NCI-H526 (cell line): ENCODE results near the gene FPR2.
"Not testable (repeated sequence)": the region's sequence is repeated elsewhere in the genome, so short reads cannot be mapped to it uniquely, and the experiment has no call there.

Source experiments
- DNase-seq, 2 experiments: peaks; one replicate each; lab custom pipeline; 2025; lab: John Stamatoyannopoulos, UW

The FPR2 gene

DNA sequence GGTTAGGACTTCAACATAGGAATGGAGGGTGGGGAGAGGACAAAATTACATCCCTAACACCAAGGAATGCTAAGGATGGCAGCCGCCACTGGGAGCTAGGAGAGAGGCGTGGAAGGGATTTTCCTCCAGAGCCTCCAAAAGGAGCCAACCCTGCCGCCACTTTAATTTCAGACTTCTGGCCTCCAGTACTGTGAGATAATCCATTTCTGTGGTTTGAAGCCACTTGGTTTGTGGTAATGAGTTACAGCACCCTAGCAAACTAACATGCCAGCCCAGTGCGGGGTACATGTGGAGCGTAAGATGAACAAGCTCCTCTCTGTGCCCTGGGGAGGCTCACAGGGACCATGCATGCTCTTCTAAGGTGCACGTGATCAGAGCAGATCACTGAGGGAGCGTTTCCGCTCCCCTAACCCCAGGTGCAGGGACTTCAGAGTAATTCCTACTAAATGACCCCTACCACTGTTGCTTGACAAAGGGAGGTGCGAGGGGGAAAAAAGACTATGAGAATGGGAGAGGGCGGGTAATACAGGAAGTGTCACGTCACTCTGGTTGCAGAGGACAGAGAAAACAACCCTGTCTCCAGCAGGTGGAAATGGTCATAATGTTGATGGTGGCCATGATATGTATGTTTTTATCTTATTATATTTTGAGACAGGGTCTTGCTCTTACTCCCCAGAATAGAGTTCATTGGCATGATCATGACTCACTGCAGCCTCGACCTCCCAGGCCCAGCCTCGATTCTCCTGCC is 21.3 kb upstream of the FPR2 start:
- DNase-seq = no peak

DNA sequence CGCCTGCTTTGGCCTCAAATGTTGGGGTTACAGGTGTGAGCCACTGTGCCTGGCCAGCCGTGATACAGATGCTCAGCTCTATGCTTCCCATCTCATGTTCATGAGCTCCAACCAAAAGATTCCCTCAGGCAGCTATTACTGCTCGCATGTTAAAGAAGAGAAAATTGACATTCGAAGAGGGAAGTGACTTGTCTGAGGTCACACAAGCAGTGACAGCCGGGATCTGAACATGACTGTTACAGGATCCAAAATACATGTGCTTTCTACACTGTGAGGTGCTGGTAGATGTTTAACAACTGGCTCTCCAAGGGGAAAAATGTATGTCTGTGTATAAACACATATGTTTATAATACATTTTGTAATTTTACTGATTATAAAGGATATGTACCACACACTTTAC is 20.6 kb upstream of the FPR2 start:
- no peak for DNase-seq

DNA sequence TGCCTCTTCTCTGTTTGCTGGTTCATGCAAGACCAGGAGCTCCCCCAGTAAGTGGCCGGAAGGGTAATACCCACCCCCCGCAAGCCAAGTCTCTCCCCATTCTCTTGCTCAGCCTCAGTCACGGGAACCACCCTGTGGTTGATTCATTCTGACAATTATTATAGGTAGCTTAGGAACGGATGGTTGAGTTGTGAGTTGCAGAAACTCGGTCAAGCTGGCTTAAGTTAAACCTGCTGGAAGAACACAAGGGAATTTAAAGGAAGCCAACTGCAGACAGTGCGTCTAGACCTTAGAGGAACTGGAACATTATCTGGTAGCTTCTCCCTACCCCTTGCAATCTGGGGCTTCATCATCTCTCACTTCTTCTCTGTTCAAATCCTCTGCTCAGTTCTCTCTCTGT is 18.2 kb upstream of the FPR2 start:
- no peak for DNase-seq

DNA sequence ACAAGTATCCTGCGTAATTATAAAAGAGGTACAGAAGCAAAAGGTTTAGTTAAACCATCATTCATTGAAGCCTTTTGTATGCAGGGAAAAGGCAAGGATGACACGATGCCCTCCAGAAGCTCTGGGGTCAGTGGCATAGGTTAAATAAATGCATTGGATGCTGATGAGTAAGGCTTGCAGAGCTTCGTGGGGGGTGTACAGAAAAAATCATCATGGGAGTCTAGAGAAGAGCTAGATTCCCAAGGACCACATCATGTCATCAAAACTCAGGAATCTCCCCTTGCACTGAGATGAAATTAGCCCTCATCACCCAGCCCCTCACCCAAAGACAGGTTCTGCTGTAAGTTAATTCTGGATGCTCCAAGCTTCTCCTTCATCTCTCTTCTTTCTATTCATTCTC is 17.6 kb upstream of the FPR2 start:
- no peak for DNase-seq

DNA sequence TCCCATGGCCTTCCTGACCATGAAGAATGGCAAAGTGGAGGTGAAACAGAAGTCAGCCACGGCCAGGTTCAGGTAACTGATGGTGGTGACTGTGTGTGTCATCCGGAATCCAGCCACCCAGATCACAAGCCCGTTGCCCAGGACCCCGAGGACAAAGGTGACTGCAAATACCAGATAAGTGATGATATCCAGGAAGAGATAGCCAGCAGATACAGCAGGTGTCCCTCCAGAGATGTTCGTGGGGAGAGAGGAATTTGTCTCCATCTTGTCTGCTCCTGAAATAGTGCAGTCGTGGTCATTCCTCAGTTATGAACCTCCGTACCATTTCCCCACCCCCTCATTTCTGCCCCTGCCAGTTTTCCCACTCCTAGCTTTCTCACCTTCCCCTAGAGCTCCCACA is 14.2 kb upstream of the FPR2 start:
- no peak for DNase-seq

DNA sequence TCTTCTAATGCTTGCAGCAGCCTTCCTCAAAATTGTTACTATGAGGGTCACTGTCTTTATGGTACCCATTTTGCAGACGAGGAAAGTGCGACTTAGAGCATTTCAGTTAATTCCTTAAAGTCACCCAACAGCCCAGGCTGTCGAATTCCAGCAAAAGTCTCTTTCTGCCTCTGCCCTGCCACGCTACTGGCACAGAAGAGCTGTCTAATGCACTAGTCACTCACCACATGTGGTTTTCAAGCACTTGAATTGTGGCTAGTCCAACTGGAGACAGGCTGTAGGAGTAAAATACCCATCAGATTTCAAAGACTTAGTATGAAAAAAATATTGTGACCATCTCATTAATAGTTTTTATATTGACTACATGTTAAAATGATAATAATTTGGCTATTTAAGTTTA is 11.0 kb upstream of the FPR2 start:
- no peak for DNase-seq

DNA sequence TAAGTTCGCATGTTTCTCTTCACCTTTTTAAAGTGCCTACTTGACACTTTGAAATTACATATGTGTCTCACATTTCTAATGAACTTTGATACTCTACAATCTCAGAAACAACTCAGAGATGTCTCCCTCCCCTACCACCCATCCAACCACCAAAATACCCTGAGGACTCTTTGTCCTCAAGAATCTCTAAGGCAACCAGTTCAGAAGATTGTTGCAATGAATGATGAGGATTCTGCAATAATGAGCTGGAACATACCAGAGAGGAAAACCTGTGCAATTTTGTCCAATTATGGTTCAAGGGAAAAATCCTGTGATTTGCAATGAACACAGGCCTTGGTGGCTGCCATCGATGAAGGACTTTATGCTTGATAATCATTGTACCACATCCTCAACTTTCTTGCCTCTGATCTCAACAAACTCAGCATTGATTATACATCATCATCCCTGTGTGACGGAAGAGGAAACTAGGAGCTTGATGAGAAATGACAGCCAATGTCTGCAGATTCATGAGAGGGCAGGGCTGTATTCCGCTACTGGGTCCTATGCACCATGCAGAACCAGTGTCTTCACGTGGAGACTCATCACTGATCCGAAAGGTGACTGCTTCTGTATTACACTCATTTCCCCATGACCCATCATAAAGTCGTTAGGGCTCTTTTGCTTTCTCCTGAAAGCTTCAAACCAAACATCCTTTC is 10.4 kb upstream of the FPR2 start:
- DNase-seq = no peak

DNA sequence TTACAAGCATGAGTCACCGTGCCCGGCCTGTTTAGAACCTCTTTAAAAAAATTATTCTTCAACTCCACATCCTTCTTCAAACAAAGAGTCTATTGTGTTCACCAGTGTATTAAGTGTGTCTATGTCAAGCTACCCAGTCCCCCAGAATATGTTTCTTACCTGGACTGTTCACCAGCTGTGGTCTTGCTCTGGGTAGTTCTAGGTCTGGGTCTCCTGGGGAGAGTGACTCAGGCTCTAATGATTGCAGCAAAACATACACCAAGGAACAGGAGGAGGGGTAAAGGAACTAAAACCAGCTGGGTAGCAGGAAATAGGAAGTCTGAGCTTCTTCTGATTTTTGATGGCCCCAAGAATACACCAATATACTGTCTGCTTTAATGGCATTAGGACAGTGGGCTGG is 9.3 kb upstream of the FPR2 start, which contains the start of gene FPR1:
TSS of gene FPR1 (minus strand) at position 224 of the 400 bp plus-strand sequence. CDS start 4,884 bp downstream, outside the sequence.
- no peak for DNase-seq

GRCh38 chr19:51754109-51754508 is 6.9 kb upstream of the FPR2 start:
- DNase-seq = no peak

- DNase-seq = no peak
Measured at GRCh38 chr19:51754770-51755169, 6.2 kb upstream of the FPR2 start.

GRCh38 chr19:51755571-51755970 is 5.4 kb upstream of the FPR2 start:
- no peak for DNase-seq

- no peak for DNase-seq
Measured at GRCh38 chr19:51761696-51762095, 716 bp downstream of the FPR2 start.

DNA sequence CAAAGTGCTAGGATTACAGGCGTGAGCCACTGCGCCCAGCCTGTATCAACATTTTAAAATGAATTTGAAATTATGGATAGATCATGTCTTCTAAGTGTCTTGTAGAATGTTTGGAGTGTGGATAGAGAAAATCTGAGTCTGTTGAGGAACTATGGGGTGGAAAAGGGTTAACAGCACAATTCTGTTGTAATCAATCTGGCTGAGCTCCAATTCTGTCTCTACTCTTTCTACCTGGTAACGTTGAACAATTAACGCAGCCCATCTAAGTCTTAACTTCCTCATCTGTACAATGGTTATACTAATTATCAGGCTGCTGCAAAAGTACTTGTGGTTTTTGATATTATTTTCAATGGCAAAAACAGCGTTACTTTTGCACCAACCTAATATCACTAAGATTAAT is 4.1 kb downstream of the FPR2 start:
- DNase-seq = no peak

- no peak for DNase-seq
Measured at GRCh38 chr19:51766461-51766860, 5.5 kb downstream of the FPR2 start.

DNA sequence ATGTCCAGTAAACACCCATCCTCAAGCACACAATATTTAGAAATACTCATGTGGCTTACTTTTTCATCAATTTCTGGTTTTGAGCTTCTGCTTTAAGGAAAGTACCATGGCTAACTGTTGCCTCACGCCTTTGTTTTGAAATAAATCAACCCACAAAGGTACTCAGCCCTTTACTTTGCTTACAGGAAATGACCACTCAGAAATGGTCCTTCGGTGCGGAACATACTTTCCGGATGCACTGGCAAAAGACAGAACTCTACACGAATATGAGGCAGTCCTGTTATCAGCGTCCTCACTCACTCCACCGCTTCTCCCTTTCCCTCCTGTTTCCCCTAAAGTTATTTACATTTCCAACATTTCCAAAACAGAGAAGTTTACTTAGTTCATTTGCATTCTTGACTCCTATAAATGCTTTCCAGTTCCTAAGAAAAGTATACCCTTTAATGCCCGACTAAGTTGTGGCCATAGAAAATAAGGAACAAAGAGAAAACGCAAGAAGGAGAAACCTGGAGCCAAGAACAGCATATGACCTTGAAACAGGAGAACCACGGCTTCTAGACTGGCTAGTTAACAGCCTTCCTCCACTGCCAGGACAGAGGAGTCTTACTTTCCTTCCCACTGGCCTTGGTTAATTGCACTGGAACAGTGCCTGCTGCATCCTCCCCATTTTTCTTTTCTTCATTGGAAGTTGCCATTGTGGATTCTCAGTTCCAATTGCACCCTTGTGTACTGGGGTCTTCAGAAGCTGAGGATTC is 10.6 kb downstream of the FPR2 start:
- no peak for DNase-seq

- no peak for DNase-seq
Measured at GRCh38 chr19:51772977-51773376, 12.0 kb downstream of the FPR2 start.

DNA sequence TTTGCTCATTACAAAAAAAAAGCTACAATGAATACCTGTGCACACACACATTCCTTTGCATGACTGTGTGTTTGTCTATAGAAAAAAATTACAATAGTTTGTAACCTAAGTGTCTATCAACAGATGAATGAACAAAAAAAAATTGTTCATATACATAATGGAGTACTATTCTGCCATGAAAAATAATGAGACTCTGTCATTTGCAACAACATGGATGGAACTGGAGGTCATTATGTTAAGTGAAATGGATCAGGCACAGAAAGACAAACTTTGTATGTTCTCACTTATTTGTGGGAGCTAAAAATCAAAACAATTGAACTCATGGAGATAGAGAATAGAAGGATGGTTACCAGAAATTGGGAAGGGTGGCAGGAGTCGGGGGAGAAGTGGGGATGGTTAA is 15.6 kb downstream of the FPR2 start:
- DNase-seq = not testable (repeated sequence)

DNA sequence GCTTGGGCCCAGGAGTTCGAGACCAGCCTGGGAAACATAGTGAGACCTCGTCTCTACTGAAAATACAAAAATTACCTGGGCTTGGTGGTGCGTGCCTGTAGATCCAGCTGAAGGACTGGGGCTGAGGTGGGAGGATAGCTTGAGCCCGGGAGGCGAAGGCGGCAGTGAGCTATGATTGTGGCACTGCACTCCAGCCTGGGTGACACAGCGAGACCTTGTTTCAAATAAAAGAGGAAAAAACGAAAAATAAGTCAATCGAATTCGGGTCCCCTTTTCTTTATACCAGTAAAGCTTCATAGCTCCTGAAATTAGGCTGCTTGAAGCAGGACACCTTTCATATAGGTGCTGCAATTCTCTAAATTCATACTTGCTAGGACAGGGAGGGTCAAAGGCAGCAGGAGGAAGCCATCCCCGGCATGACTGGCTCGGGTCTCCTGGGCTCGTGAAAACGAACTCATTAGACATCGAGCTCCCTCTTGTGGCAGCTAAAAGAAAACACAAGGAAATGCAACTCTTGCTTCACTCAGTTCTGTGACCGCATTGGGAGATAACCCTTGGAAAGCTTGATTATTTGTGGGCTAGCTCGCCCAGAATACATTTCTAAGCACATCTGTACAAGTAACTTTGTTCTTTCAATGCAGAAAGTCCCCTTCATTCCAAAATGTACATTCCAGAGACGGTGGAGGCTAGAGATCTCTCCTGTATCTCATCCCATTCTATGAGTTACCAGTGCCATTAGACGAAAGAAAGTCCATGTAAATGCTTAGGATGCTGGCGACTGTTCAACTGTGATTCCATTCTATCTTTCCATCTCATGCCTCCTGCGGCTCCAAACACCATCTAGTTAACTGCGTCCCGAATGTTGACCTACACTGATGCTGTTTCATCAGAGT is 16.8 kb downstream of the FPR2 start:
- DNase-seq = peak; percentile 86 to 93

GRCh38 chr19:51779181-51779580 is 18.2 kb downstream of the FPR2 start:
- DNase-seq = no peak

- DNase-seq = no peak
Measured at GRCh38 chr19:51779703-51780102, 18.7 kb downstream of the FPR2 start.

DNA sequence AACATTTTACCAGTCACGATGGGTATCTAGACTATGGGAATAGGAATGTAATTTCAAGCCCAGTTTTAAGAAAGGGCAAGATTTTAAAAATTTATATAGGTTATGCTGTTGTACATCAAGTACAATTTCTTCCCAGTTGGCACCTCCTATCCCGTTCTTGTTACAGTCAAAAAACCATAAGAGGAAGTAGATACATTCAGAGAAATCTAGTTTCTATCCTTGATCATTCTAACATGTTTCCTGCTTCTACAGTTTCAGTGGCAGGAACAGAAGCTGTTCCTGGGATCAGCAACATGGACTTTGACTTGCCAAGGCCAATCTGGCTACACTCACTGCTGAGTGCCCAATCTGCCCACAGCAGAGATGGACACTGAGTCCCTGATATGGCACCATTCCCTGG is 19.3 kb downstream of the FPR2 start:
- DNase-seq = no peak

DNA sequence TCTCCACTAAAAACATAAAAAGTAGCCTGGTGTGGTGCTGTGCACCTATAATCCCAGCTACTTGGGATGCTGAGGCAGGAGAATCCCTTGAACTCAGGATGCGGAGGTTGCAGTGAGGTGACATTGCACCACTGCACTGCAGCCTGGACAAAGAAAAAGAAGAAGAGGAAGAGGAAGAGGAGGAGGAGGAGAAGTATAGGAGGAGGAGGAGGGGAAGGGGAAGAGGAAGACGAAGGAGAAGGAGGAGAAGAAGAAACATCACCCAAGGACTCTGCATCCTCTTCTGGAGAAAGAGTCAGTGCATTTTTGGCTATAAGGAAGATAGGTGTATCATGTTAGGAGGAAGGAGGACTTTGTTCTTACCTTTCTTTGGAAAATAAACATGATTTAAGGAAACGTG is 21.0 kb downstream of the FPR2 start:
- DNase-seq = no peak
